Colonic mucosa (tissue), 4 donors: ENCODE measurements around the gene SPECC1L. TPM values are rescaled to one million over a fixed set of nuclear protein-coding genes. Genes with fewer than 3 reads are reported as not detected.
A peak's percentile ranks its signal among the peaks of the same experiment; 100 is the strongest.

ENCODE experiments used
- DNase-seq: peaks from one replicate; pipeline ENCODE4 v3.0.0-alpha.2; 2020
- H3K27ac ChIP-seq: fragments of 200-600 bp; one replicate; pipeline ENCODE4 v1.8.0; 2021
- H3K27me3 ChIP-seq: fragments of 200-600 bp; one replicate; pipeline ENCODE4 v1.8.0; 2021
- H3K36me3 ChIP-seq: fragments of 200-600 bp; one replicate; pipeline ENCODE4 v1.8.0; 2021
- H3K4me1 ChIP-seq: fragments of 200-600 bp; one replicate; pipeline ENCODE4 v1.8.0; 2021; ENCODE audit warnings: mild to moderate bottlenecking
- H3K4me3 ChIP-seq: fragments of 200-600 bp; one replicate; pipeline ENCODE4 v1.8.0; 2021
- H3K9ac ChIP-seq, 2 donors: one replicate each; pipeline ENCODE4 v1.7.0; 2013; ENCODE audit warnings: control low read depth in 2 of 2, low read depth in 2 of 2, low read length in 2 of 2
- H3K9me3 ChIP-seq: fragments of 200-600 bp; one replicate; pipeline ENCODE4 v1.8.0; 2021
- CTCF ChIP-seq: fragments of 200-600 bp; IDR thresholded peaks from one replicate; pipeline ENCODE4 v1.8.0; 2022; ENCODE audit warnings: antibody characterized with exemption, mild to moderate bottlenecking
- intact Hi-C: fragments of 100-400 bp; cut with DNase I; formaldehyde crosslinking; loops from one replicate; pipeline ENCODE4 v1.14.1; 2022
- total RNA-seq, 2 donors: library from RNA; stranded (reverse); fragmentation: NEBNext Ultra II Directional in 1 of 2; extraction: Animal tissue kit (Norgen Biotek cat#: 25700) in 1 of 2; gene quantifications; one replicate each; pipeline ENCODE4 v1.2.1, GENCODE V29; 2021
- donor health status: healthy.
- donor health status: DM: no; HTN: no; CAD: no.
- donor health status: DM: no; HTN: no; CAD: no.

Gene SPECC1L
- total RNA-seq, 2 donors from 2014 or later: 45.3 to 55.3 TPM

- H3K27me3 ChIP-seq: peaks cover 16% of the 10 kb centered on the region
- intact Hi-C loops: loop anchor here (5.0 kb wide), 2 partner anchors 77 to 97 kb away; no protein-coding TSS in a partner anchor
- TF ChIP-seq CTCF: no peak
- no peak overlapping the region for H3K27ac ChIP-seq
- H3K4me1 ChIP-seq: no peaks in the 10 kb centered on the region
- no peak for DNase-seq
- H3K36me3 ChIP-seq: no peaks in the 10 kb centered on the region
- no peaks in the 10 kb centered on the region for H3K9me3 ChIP-seq
- no peak overlapping the region for H3K9ac ChIP-seq
- H3K4me3 ChIP-seq: no peak overlapping the region
These were observed 154.5 kb downstream of the SPECC1L start for GRCh38 chr22:24424901-24425775.

- intact Hi-C loops: no loop called here
- Histone ChIP-seq H3K4me3 (no peak overlapping the region), H3K4me1 (no peaks in the 10 kb centered on the region), H3K9ac (no peak overlapping the region), H3K27me3 (peaks cover 16% of the 10 kb centered on the region), H3K36me3 (no peaks in the 10 kb centered on the region), H3K27ac (peak overlapping the region; percentile 27), H3K9me3 (no peaks in the 10 kb centered on the region)
- no peak for DNase-seq
- TF ChIP-seq CTCF: no peak
These were observed 155.8 kb downstream of the SPECC1L start for GRCh38 chr22:24426436-24426835.

- Histone ChIP-seq H3K27ac (peak overlapping the region; percentile 57), H3K4me1 (peaks cover under 1% of the 10 kb centered on the region), H3K27me3 (peaks cover 16% of the 10 kb centered on the region), H3K9ac (peak overlapping the region; percentile 40 to 49), H3K4me3 (peak overlapping the region; percentile 26), H3K9me3 (no peaks in the 10 kb centered on the region), H3K36me3 (no peaks in the 10 kb centered on the region)
- no peak for TF ChIP-seq CTCF
- intact Hi-C loops: no loop called here
- no peak for DNase-seq
These were observed 156.3 kb downstream of the SPECC1L start for GRCh38 chr22:24426851-24427499.

GRCh38 chr22:24427500-24428164 lies 157.0 kb downstream of the SPECC1L start, which contains the start of gene ADORA2A:
TSS of gene ADORA2A (plus strand) at chr22:24427599. CDS start at chr22:24433405, 5,806 bp downstream.
- H3K27me3 ChIP-seq: peaks cover 16% of the 10 kb centered on the region
- H3K36me3 ChIP-seq: no peaks in the 10 kb centered on the region
- no peak for TF ChIP-seq CTCF
- intact Hi-C loops: no loop called here
- peak within 1 kb of the TSS; percentile 57 for H3K27ac ChIP-seq
- peak within 1 kb of the TSS; percentile 26 for H3K4me3 ChIP-seq
- peak within 1 kb of the TSS; percentile 40 to 49 for H3K9ac ChIP-seq
- peak; percentile 51 for DNase-seq
- peaks cover 7% of the 10 kb centered on the region for H3K4me1 ChIP-seq
- H3K9me3 ChIP-seq: no peaks in the 10 kb centered on the region

- Histone ChIP-seq H3K4me3 (no peak overlapping the region), H3K27ac (peak overlapping the region; percentile 57)
These were observed 158.2 kb downstream of the SPECC1L start for GRCh38 chr22:24428751-24429410.

More at GRCh38 chr22:24428751-24429410, 158.2 kb downstream of the SPECC1L start:
- no peak for TF ChIP-seq CTCF
- no peaks in the 10 kb centered on the region for H3K36me3 ChIP-seq
- intact Hi-C loops: no loop called here
- H3K9ac ChIP-seq: no peak overlapping the region
- DNase-seq: no peak
- peaks cover 8% of the 10 kb centered on the region for H3K4me1 ChIP-seq
- peaks cover 16% of the 10 kb centered on the region for H3K27me3 ChIP-seq
- no peaks in the 10 kb centered on the region for H3K9me3 ChIP-seq
